IPS-15b (cell line): Measurements from ENCODE around the gene MTX2.
A peak's percentile ranks its signal among the peaks of the same experiment; 100 is the strongest.

Experiments
- H3K27me3 ChIP-seq: one replicate; pipeline ENCODE4 v1.6.1; 2013; ENCODE audit warnings: low read length; ENCODE audit not compliant: control insufficient read depth, insufficient read depth
- H3K36me3 ChIP-seq: one replicate; pipeline ENCODE4 v1.6.1; 2013; ENCODE audit warnings: low read length; ENCODE audit not compliant: control insufficient read depth, insufficient read depth
- H3K4me1 ChIP-seq: one replicate; pipeline ENCODE4 v1.6.1; 2013; ENCODE audit warnings: mild to moderate bottlenecking, low read length; ENCODE audit not compliant: control insufficient read depth, insufficient read depth
- H3K4me3 ChIP-seq: one replicate; pipeline ENCODE4 v1.5.1; 2013; ENCODE audit warnings: low read depth, low read length
- H3K9ac ChIP-seq: one replicate; pipeline ENCODE4 v1.6.1; 2013; ENCODE audit warnings: low read depth, mild to moderate bottlenecking, low read length
- H3K9me3 ChIP-seq: one replicate; pipeline ENCODE4 v1.6.1; 2013; ENCODE audit warnings: mild to moderate bottlenecking, low read length; ENCODE audit not compliant: control insufficient read depth, insufficient read depth

Gene MTX2

DNA sequence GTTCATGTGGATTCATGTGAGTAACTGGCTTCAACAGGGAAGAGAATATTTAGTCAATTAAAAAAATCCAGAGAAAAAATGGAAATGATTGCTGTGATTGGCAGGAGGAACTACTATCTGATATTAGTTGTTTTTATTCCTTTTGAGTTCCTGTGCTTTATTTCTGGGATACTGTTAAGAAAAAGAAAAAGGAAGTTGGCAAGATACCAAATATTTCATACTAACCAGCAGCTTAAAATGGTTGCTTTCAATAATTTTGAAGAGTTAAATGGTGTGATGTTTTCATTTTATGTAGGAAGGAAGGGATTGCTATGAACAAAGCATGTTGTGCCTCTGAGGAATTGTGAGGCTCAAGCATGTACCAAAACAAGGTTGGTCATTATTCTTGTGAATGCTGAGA is 8.1 kb upstream of the MTX2 start:
- no peaks in the 10 kb centered on the region for H3K36me3 ChIP-seq
- no peak overlapping the region for H3K4me3 ChIP-seq
- H3K9me3 ChIP-seq = no peaks in the 10 kb centered on the region
- H3K9ac ChIP-seq = no peak overlapping the region
- peaks cover 3% of the 10 kb centered on the region for H3K27me3 ChIP-seq
- no peaks in the 10 kb centered on the region for H3K4me1 ChIP-seq

DNA sequence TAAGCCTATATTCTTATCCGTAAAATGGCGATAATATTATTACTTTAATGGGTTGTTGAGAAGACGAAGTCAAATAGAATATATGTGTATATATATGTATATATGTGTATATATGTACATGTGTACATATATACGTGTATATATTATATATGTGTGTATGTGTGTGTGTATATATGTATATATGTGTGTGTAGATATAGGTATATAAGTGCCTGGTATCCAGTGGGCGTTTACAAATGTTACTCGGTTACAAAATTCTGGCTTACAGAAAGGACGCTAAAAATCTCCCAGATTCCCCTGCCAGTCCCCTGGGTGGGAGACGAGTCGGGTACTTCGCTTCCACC is 295 bp upstream of the MTX2 start:
- no peaks in the 10 kb centered on the region for H3K4me1 ChIP-seq
- H3K27me3 ChIP-seq = peaks cover 3% of the 10 kb centered on the region
- no peaks in the 10 kb centered on the region for H3K9me3 ChIP-seq
- no peak overlapping the region for H3K9ac ChIP-seq
- H3K36me3 ChIP-seq = no peaks in the 10 kb centered on the region
- H3K4me3 ChIP-seq = peak overlapping the region; percentile 93

GRCh38 chr2:176270100-176270750 is 983 bp downstream of the MTX2 start:
- no peaks in the 10 kb centered on the region for H3K9me3 ChIP-seq
- H3K9ac ChIP-seq = no peak overlapping the region
- H3K4me3 ChIP-seq = peak overlapping the region; percentile 93
- no peaks in the 10 kb centered on the region for H3K4me1 ChIP-seq
- H3K36me3 ChIP-seq = no peaks in the 10 kb centered on the region
- H3K27me3 ChIP-seq = no peaks in the 10 kb centered on the region

DNA sequence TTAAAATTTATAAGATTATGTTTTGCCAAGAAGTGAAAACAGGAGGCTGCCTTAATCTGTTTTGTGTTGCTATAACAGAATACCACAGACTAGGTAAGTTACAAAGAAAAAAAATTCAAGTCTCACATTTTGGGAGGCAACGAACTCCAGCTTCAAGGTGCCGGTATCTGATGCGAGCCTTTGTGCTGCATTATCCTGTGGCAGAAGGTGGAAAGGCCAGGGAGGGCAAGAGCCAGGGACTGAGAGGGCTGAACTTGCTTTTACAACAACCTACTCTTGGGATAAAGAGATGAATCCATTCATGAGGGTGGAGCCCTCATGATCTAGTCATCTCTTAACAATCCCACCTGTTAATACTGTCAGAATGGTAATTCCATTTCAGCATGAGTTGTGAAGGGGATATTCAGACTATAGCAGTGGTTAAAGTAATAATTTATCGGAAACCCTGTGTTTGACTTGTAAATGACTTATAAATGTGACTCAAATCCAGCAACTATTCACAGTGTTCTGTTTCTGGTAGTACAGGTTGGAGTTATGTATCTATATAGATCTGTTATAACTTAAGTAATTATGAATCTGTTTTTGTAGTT is 3.7 kb downstream of the MTX2 start:
- Histone ChIP-seq H3K36me3 (no peaks in the 10 kb centered on the region), H3K9me3 (no peaks in the 10 kb centered on the region), H3K4me1 (no peaks in the 10 kb centered on the region), H3K4me3 (no peak overlapping the region), H3K9ac (no peak overlapping the region), H3K27me3 (no peaks in the 10 kb centered on the region)

- Histone ChIP-seq H3K4me1 (no peaks in the 10 kb centered on the region), H3K9ac (no peak overlapping the region), H3K9me3 (no peaks in the 10 kb centered on the region), H3K4me3 (no peak overlapping the region), H3K27me3 (no peaks in the 10 kb centered on the region), H3K36me3 (no peaks in the 10 kb centered on the region)
Observed at GRCh38 chr2:176278927-176279326, 9.7 kb downstream of the MTX2 start.

GRCh38 chr2:176280156-176280555 is 10.9 kb downstream of the MTX2 start:
- no peaks in the 10 kb centered on the region for H3K4me1 ChIP-seq
- H3K4me3 ChIP-seq = no peak overlapping the region
- no peaks in the 10 kb centered on the region for H3K36me3 ChIP-seq
- no peaks in the 10 kb centered on the region for H3K27me3 ChIP-seq
- no peaks in the 10 kb centered on the region for H3K9me3 ChIP-seq
- H3K9ac ChIP-seq = no peak overlapping the region

GRCh38 chr2:176280867-176281658 is 11.8 kb downstream of the MTX2 start:
- Histone ChIP-seq H3K27me3 (no peaks in the 10 kb centered on the region), H3K4me3 (no peak overlapping the region), H3K9me3 (no peaks in the 10 kb centered on the region), H3K9ac (no peak overlapping the region), H3K36me3 (no peaks in the 10 kb centered on the region), H3K4me1 (no peaks in the 10 kb centered on the region)

- Histone ChIP-seq H3K27me3 (no peaks in the 10 kb centered on the region), H3K4me1 (no peaks in the 10 kb centered on the region), H3K9me3 (no peaks in the 10 kb centered on the region), H3K36me3 (no peaks in the 10 kb centered on the region), H3K4me3 (no peak overlapping the region), H3K9ac (no peak overlapping the region)
Observed at GRCh38 chr2:176283291-176284068, 14.2 kb downstream of the MTX2 start.

- H3K9me3 ChIP-seq = no peaks in the 10 kb centered on the region
- no peaks in the 10 kb centered on the region for H3K4me1 ChIP-seq
Observed at GRCh38 chr2:176284461-176285049, 15.3 kb downstream of the MTX2 start.

GRCh38 chr2:176285321-176285720 is 16.1 kb downstream of the MTX2 start:
- Histone ChIP-seq H3K4me1 (no peaks in the 10 kb centered on the region), H3K9me3 (no peaks in the 10 kb centered on the region), H3K36me3 (no peaks in the 10 kb centered on the region), H3K4me3 (no peak overlapping the region), H3K27me3 (no peaks in the 10 kb centered on the region), H3K9ac (no peak overlapping the region)

More at GRCh38 chr2:176284461-176285049, 15.3 kb downstream of the MTX2 start:
- Histone ChIP-seq H3K9ac (no peak overlapping the region), H3K27me3 (no peaks in the 10 kb centered on the region), H3K36me3 (no peaks in the 10 kb centered on the region), H3K4me3 (no peak overlapping the region)

- H3K4me1 ChIP-seq = peaks cover 3% of the 10 kb centered on the region
- no peak overlapping the region for H3K4me3 ChIP-seq
- H3K9me3 ChIP-seq = no peaks in the 10 kb centered on the region
- no peaks in the 10 kb centered on the region for H3K36me3 ChIP-seq
- H3K9ac ChIP-seq = no peak overlapping the region
- H3K27me3 ChIP-seq = no peaks in the 10 kb centered on the region
Observed at GRCh38 chr2:176291335-176291734, 22.1 kb downstream of the MTX2 start.
